WTC11 (cell line): ENCODE data around the gene TASP1. TPM values are rescaled to one million over a fixed set of nuclear protein-coding genes. Genes with fewer than 3 reads are reported as not detected.

Experiments used
- ATAC-seq: fragments of 200-7000 bp; cut with Tn5 transposase; 2 replicates; pipeline ENCODE4 v1.10.0; 2021; ENCODE audit warnings: mild to moderate bottlenecking, moderate library complexity
- CTCF ChIA-PET: fragments of 300-600 bp; sonication (Branson Sonifier 250); formaldehyde crosslinking; loops from one replicate; lab custom pipeline; 2021; ENCODE audit warnings: antibody characterized with exemption; lab: Charles Lee
- POLR2A ChIA-PET: fragments of 350-600 bp; sonication (Branson Sonifier 250); formaldehyde crosslinking; loops from one replicate; lab custom pipeline; 2021; ENCODE audit warnings: antibody characterized with exemption; lab: Charles Lee
- DNase-seq: peaks from one replicate; pipeline ENCODE4 v3.0.0; 2021; ENCODE audit warnings: low spot score
- H3K27ac Mint-ChIP-seq: 2 replicates; pipeline ENCODE4 v1.8.0; 2021; ENCODE audit warnings: mixed read lengths
- H3K27me3 Mint-ChIP-seq: 2 replicates; pipeline ENCODE4 v1.8.0; 2021; ENCODE audit warnings: low read depth, mild to moderate bottlenecking, moderate library complexity, mixed read lengths
- H3K36me3 Mint-ChIP-seq: 2 replicates; pipeline ENCODE4 v1.8.0; 2021; ENCODE audit warnings: mixed read lengths
- H3K4me1 Mint-ChIP-seq: 2 replicates; pipeline ENCODE4 v1.8.0; 2022; ENCODE audit warnings: mixed read lengths
- H3K4me3 Mint-ChIP-seq: 2 replicates; pipeline ENCODE4 v1.8.0; 2021; ENCODE audit warnings: mild to moderate bottlenecking, moderate library complexity, mixed read lengths
- H3K9me3 Mint-ChIP-seq: 2 replicates; pipeline ENCODE4 v1.8.0; 2021; ENCODE audit warnings: mixed read lengths
- AFF4 ChIP-seq: sonication (generic); formaldehyde crosslinking; IDR thresholded peaks from 2 replicates; pipeline ENCODE4 v1.8.1; 2023; ENCODE audit warnings: mild to moderate bottlenecking, missing genetic modification reagents, borderline replicate concordance
- ATF1 ChIP-seq: sonication (generic); formaldehyde crosslinking; IDR thresholded peaks from 2 replicates; pipeline ENCODE4 v1.8.1; 2023; ENCODE audit warnings: mild to moderate bottlenecking, moderate library complexity, missing genetic modification reagents
- ATF3 ChIP-seq: sonication (generic); formaldehyde crosslinking; conservative IDR thresholded peaks from 2 replicates; pipeline ENCODE4 v1.8.1; 2022; ENCODE audit warnings: mild to moderate bottlenecking, missing genetic modification reagents
- NR1H2 ChIP-seq: sonication (generic); formaldehyde crosslinking; IDR thresholded peaks from 2 replicates; pipeline ENCODE4 v1.9.0; 2021; ENCODE audit warnings: mild to moderate bottlenecking, moderate library complexity, missing genetic modification reagents
- SMAD3 ChIP-seq: sonication (generic); formaldehyde crosslinking; IDR thresholded peaks from 2 replicates; pipeline ENCODE4 v1.8.0; 2022; ENCODE audit warnings: missing genetic modification reagents, mild to moderate bottlenecking, borderline replicate concordance
- SMAD4 ChIP-seq: sonication (generic); formaldehyde crosslinking; IDR thresholded peaks from 2 replicates; pipeline ENCODE4 v1.8.0; 2022; ENCODE audit warnings: mild to moderate bottlenecking, missing genetic modification reagents
- SOX15 ChIP-seq: fragments of 250-450 bp; sonication (Bioruptor Pico); IDR thresholded peaks from 2 replicates; pipeline ENCODE4 v1.9.0; 2021; ENCODE audit warnings: mild to moderate bottlenecking
- SP1 ChIP-seq: sonication (generic); formaldehyde crosslinking; conservative IDR thresholded peaks from 2 replicates; pipeline ENCODE4 v1.8.1; 2022; ENCODE audit warnings: missing genetic modification reagents
- ZBTB21 ChIP-seq: sonication (generic); formaldehyde crosslinking; IDR thresholded peaks from 2 replicates; pipeline ENCODE4 v1.8.1; 2023; ENCODE audit warnings: mild to moderate bottlenecking, missing genetic modification reagents, borderline replicate concordance
- ZNF263 ChIP-seq: sonication (generic); formaldehyde crosslinking; IDR thresholded peaks from 2 replicates; pipeline ENCODE4 v1.8.1; 2022; ENCODE audit warnings: low read depth, mild to moderate bottlenecking, moderate library complexity, missing genetic modification reagents
- total RNA-seq: library from RNA; stranded (reverse); gene quantifications from 3 replicates; pipeline ENCODE4 v1.2.3, GENCODE V29; 2021
- TF ChIP-seq, protein P1 (sequence below): fragments of 250-450 bp; sonication (Bioruptor Pico); conservative IDR thresholded peaks from 2 replicates; pipeline ENCODE4 v1.9.0; 2021; ENCODE audit warnings: mild to moderate bottlenecking
- TF ChIP-seq, protein P2 (sequence below): sonication (generic); formaldehyde crosslinking; IDR thresholded peaks from 2 replicates; pipeline ENCODE4 v1.8.1; 2023; ENCODE audit warnings: mild to moderate bottlenecking, missing genetic modification reagents
- TF ChIP-seq, protein P3 (sequence below): sonication (generic); formaldehyde crosslinking; IDR thresholded peaks from 2 replicates; pipeline ENCODE4 v1.8.0; 2022; ENCODE audit warnings: missing genetic modification reagents
- TF ChIP-seq, protein P4 (sequence below): sonication (generic); formaldehyde crosslinking; IDR thresholded peaks from 2 replicates; pipeline ENCODE4 v1.8.0; 2022; ENCODE audit warnings: mild to moderate bottlenecking, missing genetic modification reagents
- TF ChIP-seq, protein P5 (sequence below): fragments of 250-450 bp; sonication (Bioruptor Pico); IDR thresholded peaks from 2 replicates; pipeline ENCODE4 v1.9.0; 2021; ENCODE audit warnings: mild to moderate bottlenecking

TASP1 gene
- total RNA-seq, 1 experiment from 2014 or later = 12.4 TPM

DNA sequence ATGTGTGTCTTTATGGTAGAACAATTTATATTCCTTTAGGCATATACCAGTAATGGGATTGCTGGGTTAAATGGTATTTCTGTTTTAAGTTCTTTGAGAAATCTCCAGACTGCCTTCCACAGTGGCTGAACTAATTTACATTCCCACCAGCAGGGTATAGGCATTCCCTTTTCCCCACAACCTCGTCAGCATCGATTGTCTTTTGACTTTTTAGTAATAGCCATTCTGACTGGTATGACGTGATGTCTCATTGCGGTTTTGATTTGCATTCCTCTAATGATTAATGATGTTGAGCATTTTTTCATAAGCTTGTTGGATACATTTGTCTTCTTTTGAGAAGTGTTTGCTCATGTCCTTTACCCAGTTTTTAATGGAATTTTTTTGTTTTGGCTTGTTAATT lies 5.3 kb upstream of the TASP1 start:
- no peak for DNase-seq
- no peak for ATAC-seq
- H3K9me3 Mint-ChIP-seq = peaks cover 5% of the 10 kb centered on the region; the same call in 1 of the 2 replicates
- H3K27ac Mint-ChIP-seq = no peak overlapping the region
- TF ChIP-seq SOX15 (CRISPR knock-in tag) (no peak), ZBTB21 (no peak), SMAD3 (CRISPR knock-in tag) (no peak), ZNF263 (CRISPR knock-in tag) (no peak)
- TF ChIP-seq, protein P1, sequence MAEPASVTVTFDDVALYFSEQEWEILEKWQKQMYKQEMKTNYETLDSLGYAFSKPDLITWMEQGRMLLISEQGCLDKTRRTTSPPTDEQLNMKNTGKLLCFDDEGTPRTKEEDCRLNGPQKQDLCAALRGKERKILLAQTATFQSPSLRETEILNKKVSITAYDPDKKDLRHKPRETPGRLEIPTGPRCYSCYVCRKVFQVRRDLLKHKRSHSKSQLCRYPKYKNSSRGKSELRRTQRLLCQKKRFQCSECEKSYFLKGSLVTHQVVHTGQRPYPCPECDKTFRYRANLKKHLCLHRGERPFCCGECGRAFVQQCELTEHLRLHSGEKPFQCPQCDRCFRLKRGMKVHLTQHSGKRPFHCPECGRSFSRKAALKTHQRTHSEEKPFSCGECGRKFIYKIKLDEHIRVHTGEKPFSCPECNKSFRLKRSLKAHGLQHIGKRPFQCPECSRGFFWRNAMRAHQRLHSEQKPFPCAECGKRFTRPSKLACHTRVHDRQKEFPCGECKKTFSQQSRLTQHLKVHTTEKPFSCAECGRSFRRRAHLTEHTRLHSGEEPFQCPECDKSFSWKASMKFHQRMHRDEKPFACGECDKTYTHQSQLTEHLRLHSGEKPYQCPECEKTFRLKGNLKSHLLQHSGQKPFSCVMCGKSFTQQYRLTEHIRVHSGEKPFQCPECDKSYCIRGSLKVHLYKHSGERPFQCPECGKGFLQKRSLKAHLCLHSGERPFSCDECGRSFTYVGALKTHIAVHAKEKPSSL (CRISPR knock-in tag) = no peak
- TF ChIP-seq, protein P2, sequence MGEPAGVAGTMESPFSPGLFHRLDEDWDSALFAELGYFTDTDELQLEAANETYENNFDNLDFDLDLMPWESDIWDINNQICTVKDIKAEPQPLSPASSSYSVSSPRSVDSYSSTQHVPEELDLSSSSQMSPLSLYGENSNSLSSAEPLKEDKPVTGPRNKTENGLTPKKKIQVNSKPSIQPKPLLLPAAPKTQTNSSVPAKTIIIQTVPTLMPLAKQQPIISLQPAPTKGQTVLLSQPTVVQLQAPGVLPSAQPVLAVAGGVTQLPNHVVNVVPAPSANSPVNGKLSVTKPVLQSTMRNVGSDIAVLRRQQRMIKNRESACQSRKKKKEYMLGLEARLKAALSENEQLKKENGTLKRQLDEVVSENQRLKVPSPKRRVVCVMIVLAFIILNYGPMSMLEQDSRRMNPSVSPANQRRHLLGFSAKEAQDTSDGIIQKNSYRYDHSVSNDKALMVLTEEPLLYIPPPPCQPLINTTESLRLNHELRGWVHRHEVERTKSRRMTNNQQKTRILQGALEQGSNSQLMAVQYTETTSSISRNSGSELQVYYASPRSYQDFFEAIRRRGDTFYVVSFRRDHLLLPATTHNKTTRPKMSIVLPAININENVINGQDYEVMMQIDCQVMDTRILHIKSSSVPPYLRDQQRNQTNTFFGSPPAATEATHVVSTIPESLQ = no peak
- no peaks in the 10 kb centered on the region for H3K27me3 Mint-ChIP-seq
- ChIA-PET POLR2A (no interaction called here), CTCF (no interaction called here)
- no peaks in the 10 kb centered on the region for H3K36me3 Mint-ChIP-seq
- H3K4me1 Mint-ChIP-seq = peaks cover 4% of the 10 kb centered on the region
- H3K4me3 Mint-ChIP-seq = no peak overlapping the region

DNA sequence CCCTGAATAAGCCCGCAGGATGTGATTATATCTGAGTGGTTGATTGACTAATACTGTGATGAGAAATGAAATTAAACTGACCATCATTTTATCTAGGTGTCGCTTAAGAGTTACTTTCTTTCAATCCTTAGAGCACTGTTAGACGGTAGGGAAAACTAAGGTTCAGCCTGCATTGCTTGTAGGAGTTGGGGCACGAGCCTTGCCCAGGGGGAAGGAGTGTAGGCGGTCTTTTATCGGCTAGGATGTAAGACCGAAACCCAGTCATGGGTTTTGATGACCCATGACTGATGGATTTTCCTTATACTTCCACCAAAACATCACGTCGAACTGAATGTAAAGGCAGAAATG lies 392 bp upstream of the TASP1 start:
- Mint-ChIP-seq H3K4me1 (peaks cover 8% of the 10 kb centered on the region), H3K4me3 (peak overlapping the region; percentile 95), H3K27me3 (no peaks in the 10 kb centered on the region), H3K9me3 (no peaks in the 10 kb centered on the region), H3K27ac (peak overlapping the region; percentile 92), H3K36me3 (no peaks in the 10 kb centered on the region)
- ATAC-seq = peak; percentile 50
- DNase-seq = no peak
- TF ChIP-seq, protein P3, sequence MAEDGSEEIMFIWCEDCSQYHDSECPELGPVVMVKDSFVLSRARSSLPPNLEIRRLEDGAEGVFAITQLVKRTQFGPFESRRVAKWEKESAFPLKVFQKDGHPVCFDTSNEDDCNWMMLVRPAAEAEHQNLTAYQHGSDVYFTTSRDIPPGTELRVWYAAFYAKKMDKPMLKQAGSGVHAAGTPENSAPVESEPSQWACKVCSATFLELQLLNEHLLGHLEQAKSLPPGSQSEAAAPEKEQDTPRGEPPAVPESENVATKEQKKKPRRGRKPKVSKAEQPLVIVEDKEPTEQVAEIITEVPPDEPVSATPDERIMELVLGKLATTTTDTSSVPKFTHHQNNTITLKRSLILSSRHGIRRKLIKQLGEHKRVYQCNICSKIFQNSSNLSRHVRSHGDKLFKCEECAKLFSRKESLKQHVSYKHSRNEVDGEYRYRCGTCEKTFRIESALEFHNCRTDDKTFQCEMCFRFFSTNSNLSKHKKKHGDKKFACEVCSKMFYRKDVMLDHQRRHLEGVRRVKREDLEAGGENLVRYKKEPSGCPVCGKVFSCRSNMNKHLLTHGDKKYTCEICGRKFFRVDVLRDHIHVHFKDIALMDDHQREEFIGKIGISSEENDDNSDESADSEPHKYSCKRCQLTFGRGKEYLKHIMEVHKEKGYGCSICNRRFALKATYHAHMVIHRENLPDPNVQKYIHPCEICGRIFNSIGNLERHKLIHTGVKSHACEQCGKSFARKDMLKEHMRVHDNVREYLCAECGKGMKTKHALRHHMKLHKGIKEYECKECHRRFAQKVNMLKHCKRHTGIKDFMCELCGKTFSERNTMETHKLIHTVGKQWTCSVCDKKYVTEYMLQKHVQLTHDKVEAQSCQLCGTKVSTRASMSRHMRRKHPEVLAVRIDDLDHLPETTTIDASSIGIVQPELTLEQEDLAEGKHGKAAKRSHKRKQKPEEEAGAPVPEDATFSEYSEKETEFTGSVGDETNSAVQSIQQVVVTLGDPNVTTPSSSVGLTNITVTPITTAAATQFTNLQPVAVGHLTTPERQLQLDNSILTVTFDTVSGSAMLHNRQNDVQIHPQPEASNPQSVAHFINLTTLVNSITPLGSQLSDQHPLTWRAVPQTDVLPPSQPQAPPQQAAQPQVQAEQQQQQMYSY (CRISPR knock-in tag) = peak; percentile 45
- no peak for TF ChIP-seq SMAD4
- ChIA-PET POLR2A (no interaction called here), CTCF (interaction anchor here (0.9 kb wide), 1 partner anchor 133 kb away, joined by 7 read pairs; no protein-coding TSS in a partner anchor)

DNA sequence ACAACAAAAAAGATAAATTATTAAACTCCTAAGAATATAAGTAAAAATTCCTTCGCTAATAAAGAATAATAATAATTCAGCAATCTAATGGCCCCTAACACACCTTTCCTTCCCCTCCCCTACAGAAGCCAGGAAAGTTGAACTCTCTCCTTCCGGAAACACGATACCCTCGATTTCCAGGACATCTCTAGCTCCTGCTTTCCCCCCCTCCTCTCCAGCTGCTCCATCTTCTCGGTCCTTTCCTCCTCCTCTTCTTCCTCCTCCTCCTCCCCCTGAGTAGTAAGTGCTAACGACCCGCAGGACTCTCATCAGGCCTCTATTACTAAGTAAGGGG lies 603 bp downstream of the TASP1 start:
- Mint-ChIP-seq H3K4me1 (peaks cover 8% of the 10 kb centered on the region), H3K4me3 (peak overlapping the region; percentile 95), H3K9me3 (no peaks in the 10 kb centered on the region), H3K36me3 (no peaks in the 10 kb centered on the region), H3K27ac (peak overlapping the region; percentile 70), H3K27me3 (no peaks in the 10 kb centered on the region)
- peak; percentile 9 for ATAC-seq
- ChIA-PET POLR2A (no interaction called here), CTCF (no interaction called here)
- no peak for DNase-seq
- TF ChIP-seq, protein P4, sequence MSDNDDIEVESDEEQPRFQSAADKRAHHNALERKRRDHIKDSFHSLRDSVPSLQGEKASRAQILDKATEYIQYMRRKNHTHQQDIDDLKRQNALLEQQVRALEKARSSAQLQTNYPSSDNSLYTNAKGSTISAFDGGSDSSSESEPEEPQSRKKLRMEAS (CRISPR knock-in tag) = no peak
- TF ChIP-seq, protein P5, sequence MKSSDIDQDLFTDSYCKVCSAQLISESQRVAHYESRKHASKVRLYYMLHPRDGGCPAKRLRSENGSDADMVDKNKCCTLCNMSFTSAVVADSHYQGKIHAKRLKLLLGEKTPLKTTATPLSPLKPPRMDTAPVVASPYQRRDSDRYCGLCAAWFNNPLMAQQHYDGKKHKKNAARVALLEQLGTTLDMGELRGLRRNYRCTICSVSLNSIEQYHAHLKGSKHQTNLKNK (CRISPR knock-in tag) = no peak
- no peak for TF ChIP-seq ATF1 (CRISPR knock-in tag)
- no peak for TF ChIP-seq AFF4 (CRISPR knock-in tag)
- TF ChIP-seq SP1 (CRISPR knock-in tag) = no peak
- TF ChIP-seq NR1H2 (CRISPR knock-in tag) = no peak
- no peak for TF ChIP-seq SMAD4
- no peak for TF ChIP-seq ATF3
